Measurements from ENCODE around the gene ZNF33B.
A peak's percentile ranks its signal among the peaks of the same experiment; 100 is the strongest.
"Not testable (repeated sequence)": the region's sequence is repeated elsewhere in the genome, so short reads cannot be mapped to it uniquely, and the experiment has no call there.

The ZNF33B gene

GRCh38 chr10:42615419-42615818 lies 23.0 kb downstream of the ZNF33B start:
- DNase-seq (ENCODE audit: low read depth, low spot score) = no peak

- DNase-seq (ENCODE audit: low read depth, low spot score) = no peak
Measured at GRCh38 chr10:42609872-42610271, 28.5 kb downstream of the ZNF33B start.

- DNase-seq (ENCODE audit: low read depth, low spot score) = no peak
Measured at GRCh38 chr10:42598249-42598873, 40.0 kb downstream of the ZNF33B start.

GRCh38 chr10:42596196-42596595 lies 42.2 kb downstream of the ZNF33B start:
- DNase-seq (ENCODE audit: low read depth, low spot score) = no peak

GRCh38 chr10:42594246-42594650 lies 44.1 kb downstream of the ZNF33B start:
- no peak for DNase-seq (ENCODE audit: low read depth, low spot score)

- no peak for DNase-seq (ENCODE audit: low read depth, low spot score)
Measured at GRCh38 chr10:42593284-42593683, 45.1 kb downstream of the ZNF33B start.

- DNase-seq (ENCODE audit: low read depth, low spot score) = no peak
Measured at GRCh38 chr10:42583828-42584227, 54.5 kb downstream of the ZNF33B start.

GRCh38 chr10:42578019-42578418 lies 60.4 kb downstream of the ZNF33B start:
- no peak for DNase-seq (ENCODE audit: low read depth, low spot score)

GRCh38 chr10:42576338-42576737 lies 62.0 kb downstream of the ZNF33B start:
- no peak for DNase-seq (ENCODE audit: low read depth, low spot score)

- DNase-seq (ENCODE audit: low read depth, low spot score) = no peak
Measured at GRCh38 chr10:42574336-42574735, 64.0 kb downstream of the ZNF33B start.

- DNase-seq (ENCODE audit: low read depth, low spot score) = no peak
Measured at GRCh38 chr10:42556931-42557330, 81.4 kb downstream of the ZNF33B start.

GRCh38 chr10:42553576-42553975 lies 84.8 kb downstream of the ZNF33B start:
- not testable (repeated sequence) for DNase-seq (ENCODE audit: low read depth, low spot score)

GRCh38 chr10:42553064-42553407 lies 85.3 kb downstream of the ZNF33B start:
- no peak for DNase-seq (ENCODE audit: low read depth, low spot score)

- peak; percentile 99 for DNase-seq (ENCODE audit: low read depth, low spot score)
Measured at GRCh38 chr10:42552188-42553063, 85.9 kb downstream of the ZNF33B start.

- DNase-seq (ENCODE audit: low read depth, low spot score) = no peak
Measured at GRCh38 chr10:42551582-42552187, 86.7 kb downstream of the ZNF33B start.

- no peak for DNase-seq (ENCODE audit: low read depth, low spot score)
Measured at GRCh38 chr10:42549851-42550250, 88.5 kb downstream of the ZNF33B start.

- DNase-seq (ENCODE audit: low read depth, low spot score) = no peak
Measured at GRCh38 chr10:42548254-42548653, 90.1 kb downstream of the ZNF33B start.

- DNase-seq (ENCODE audit: low read depth, low spot score) = no peak
Measured at GRCh38 chr10:42544945-42545344, 93.4 kb downstream of the ZNF33B start.

GRCh38 chr10:42543840-42544372 lies 94.5 kb downstream of the ZNF33B start:
- no peak for DNase-seq (ENCODE audit: low read depth, low spot score)
